Stimulated activated CD8-positive, alpha-beta memory T cell treated with anti-CD3 and anti-CD28 coated beads, Interleukin-7, amount 100 ng/mL, for 4 hours (primary cell): ENCODE data around the gene SCMH1.

Experiments used
- DNase-seq, 2 donors: peaks; one replicate each; pipeline ENCODE4 v3.0.0-alpha.2; 2020; ENCODE audit warnings: low read depth in 2 of 2

Gene SCMH1

GRCh38 chr1:41025979-41026819 is 215.9 kb downstream of the SCMH1 start:
- no peak for DNase-seq

- no peak for DNase-seq
These were observed 217.2 kb downstream of the SCMH1 start for GRCh38 chr1:41024953-41025352.

DNA sequence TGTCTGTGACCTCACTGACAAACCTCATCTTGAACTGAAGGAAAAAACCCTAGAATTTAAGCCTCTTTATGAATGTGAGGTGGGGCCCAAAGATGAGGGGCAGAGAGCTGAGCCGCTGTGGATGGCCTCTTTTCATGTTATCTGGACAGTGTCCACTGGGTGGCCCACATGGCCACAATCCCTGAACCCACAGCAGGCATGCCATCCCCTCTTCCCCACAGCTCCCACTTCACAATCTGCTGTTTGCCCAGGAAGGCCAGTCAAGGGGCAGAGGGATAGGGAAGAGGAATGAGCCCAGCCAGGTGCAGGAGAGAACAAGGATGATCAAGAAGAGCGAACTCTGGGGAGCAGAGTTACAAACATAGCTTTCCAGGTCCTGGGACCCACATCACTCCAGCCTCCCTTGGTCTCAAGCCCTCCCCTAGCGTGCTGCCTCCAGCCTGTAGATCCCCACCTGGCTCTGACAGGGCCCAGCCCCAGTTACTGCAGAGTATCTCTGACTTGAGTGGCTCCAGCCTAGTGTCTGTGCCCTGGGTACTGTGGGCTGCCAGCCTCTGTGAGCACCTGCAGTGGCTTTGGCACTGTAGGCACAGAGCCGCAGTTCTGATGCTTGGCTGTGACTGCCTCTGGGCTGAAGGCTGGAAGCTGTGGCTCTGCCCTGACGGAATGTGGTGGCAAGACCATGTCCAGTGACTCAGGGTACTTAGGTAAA is 218.7 kb downstream of the SCMH1 start:
- DNase-seq, result no peak

DNA sequence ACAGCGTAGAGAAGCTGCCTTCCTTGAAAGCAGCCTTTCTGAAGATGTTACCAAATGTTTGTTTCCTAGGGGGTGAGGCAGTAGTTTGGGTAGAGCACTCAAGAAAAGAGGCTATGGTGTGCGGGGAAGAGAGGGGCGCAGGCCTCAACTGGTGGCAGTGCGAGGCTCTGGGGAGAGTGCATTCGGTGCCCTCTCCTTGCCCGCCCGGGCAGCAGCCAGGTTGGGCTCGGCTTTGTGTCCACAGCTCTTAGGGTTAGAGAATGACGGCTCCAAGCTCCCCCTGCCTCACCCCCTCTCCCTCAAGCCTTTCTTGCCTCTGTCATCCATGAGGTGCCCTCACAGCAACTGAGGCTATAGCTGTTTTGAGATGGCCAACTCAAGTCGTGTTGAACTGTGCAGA is 219.7 kb downstream of the SCMH1 start:
- DNase-seq, result no peak

GRCh38 chr1:41021526-41022308 is 220.4 kb downstream of the SCMH1 start, which contains the start of gene SLFNL1:
Gene SLFNL1, minus strand, starts transcription at chr1:41021725. Its CDS starts 1,065 bp downstream, at chr1:41020660.
- no peak for DNase-seq

DNA sequence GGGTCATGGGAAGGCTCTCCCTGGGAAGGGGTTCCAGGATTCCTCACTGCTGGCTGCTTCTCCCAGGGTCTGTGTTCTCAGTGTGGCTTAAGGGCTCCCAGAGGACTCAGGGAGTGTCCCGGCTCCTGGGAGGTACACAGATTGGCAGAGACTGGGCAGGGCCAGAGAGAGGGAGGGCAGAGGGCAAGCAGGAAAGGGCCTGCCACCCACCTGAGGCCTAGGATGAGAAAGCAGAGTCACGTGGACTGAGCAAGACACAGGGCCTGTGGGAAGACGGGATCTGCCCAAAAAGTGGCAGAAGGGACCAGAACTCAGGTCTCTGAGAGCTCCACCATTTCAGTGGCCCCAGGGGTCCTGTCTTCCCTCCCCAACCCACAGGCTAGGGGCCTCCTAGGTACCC is 221.5 kb downstream of the SCMH1 start:
- DNase-seq, result no peak

- DNase-seq, result no peak
These were observed 222.0 kb downstream of the SCMH1 start for GRCh38 chr1:41020109-41020576.

- no peak for DNase-seq
These were observed 222.8 kb downstream of the SCMH1 start for GRCh38 chr1:41019353-41019745.

DNA sequence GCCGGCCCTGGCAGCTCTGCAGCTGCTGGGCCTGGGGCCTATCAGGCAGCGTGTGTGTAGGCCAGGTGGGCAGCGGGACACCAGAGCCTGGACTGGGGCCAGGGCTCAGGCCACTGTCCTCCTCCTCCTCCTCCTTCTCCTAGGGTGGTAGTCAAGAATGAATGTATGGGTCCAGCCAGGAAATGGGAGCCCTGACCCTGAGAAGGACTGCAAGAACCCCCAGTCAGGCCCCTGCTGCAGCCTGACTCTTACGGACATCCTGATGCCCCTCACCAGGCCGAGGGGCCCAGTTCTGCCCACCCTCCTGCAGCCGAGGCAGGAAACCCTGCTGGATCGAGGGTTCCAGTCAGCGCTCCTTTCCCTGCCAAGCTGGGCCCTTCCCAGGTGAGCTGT is 224.1 kb downstream of the SCMH1 start:
- DNase-seq, result no peak

DNA sequence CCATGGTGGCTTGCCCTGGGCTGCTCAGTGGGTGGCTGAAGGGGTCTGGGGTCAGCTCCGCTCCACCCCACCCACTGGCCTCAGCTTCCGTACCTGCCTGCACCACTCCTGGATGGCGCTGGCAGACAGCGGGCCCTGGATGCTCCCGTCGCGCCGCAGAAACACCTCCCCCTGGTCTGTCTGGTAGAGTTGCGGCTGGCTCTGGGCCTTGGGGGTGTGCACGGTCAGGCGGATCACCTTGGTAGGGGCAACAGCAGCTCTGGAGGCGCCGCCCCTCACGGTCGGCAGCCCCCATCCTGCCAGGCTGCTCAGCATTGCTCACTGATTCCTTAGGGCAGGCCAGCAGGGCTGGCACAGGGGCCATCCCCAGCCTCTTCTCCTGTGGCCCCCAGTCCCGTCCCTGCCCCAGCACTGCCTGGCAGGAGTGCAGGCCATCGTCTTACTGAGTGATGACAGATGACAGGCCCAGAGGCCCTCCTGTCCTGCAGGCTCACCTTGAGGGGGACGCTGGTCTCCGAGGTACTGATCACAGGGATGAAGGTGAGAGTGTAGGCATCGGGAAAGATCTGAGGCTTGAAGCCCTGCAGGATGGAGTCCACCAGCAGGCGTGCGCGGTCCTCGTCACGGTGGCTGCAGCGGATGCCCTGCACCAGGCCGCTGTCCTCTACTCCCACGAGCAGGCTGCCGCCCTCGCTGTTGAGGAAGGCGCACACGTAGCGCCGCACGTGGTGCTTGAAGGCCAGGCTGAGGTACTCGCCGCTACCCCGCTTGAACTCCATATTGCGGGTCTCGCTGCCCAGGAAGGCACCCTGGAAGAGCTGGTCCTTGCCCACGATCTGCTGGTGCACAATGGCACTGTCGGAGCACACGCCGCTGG is 224.7 kb downstream of the SCMH1 start:
- DNase-seq, result no peak

DNA sequence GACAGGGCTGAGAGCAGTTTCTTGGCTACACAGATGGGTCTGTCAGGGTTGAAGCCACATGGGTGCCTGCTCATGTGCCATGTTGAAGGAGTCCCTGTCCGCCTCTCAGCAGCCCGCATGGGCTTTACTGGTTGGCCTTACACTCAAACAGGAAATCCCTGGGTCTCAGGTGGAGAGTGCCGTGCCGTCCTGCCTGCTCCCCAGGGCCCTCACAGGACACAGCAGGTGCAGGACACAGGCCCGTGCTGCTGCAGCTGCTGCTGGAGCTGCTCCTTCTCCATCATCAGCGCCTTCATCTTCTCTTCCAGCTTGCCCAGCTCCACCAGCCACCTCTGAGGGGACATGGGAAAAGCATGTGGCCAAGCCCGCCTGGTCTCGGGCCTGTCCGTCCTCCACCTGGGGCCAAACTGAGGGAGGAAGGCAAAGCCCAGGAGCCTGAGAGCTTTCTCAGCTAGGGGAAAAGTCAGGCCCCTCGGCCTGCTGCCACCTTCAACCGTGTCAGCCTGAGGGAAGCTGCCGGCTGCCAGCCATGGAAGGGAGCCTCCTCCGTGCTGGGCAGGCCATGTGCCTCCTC is 226.1 kb downstream of the SCMH1 start:
- no peak for DNase-seq

DNA sequence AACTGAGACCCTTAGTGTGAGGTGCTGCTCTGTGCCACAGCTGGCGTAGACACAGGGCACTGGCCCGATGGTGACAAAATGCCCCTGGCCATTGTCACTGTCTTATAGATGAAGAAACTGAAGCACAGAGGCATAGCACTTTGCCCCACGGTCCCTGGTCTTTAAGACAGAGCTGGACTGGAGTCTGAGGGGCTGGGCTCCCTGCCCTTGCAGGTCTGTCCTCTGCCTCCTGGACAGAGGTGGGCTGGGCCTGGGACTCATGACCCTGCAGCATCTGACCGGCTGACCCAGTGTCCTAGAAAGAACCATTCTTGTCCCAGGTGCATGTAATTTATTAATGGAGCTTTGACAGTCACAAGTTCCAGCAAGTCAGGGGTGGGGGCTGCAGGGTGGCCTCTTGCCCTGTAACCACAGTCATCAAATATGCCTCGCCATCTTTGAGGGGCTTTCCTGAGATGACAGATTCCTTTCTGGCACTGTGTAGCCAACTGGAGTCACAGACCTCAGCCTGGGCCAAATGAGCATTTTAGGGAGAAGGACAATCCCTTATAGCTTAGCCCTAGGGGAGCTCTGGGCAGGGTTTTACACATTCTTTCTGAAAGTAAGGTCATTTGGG is 226.7 kb downstream of the SCMH1 start:
- DNase-seq, result no peak

GRCh38 chr1:41014871-41015270 is 227.2 kb downstream of the SCMH1 start:
- DNase-seq, result no peak

- no peak for DNase-seq
These were observed 228.3 kb downstream of the SCMH1 start for GRCh38 chr1:41013796-41014195.

- no peak for DNase-seq
These were observed 229.1 kb downstream of the SCMH1 start for GRCh38 chr1:41013024-41013423.

GRCh38 chr1:41010345-41010744 is 231.8 kb downstream of the SCMH1 start:
- no peak for DNase-seq

DNA sequence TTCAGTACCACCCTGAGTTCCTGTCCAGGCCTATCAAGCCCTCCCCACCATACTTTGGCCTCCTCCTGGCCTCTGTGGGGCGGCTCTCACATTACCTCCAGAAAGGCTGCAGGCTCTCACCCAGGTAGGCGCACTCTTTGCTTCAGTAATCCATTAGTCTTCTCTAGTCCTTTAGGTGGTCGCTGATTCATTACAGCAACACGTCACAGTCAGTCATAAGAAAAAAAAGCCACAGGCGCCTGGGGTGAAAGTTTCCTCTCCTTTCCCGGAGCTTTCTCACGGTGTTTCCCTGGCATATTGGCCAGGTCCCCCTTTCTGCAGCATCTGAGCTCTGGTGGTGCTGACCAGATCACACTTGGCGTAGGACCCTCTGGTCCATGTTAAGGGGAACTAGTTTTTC is 232.6 kb downstream of the SCMH1 start:
- no peak for DNase-seq

GRCh38 chr1:41006942-41007865 is 234.9 kb downstream of the SCMH1 start:
- DNase-seq, result no peak

GRCh38 chr1:41005876-41006275 is 236.2 kb downstream of the SCMH1 start:
- DNase-seq, result no peak
